ENCODE data around the gene CIDEC.

- TF ChIP-seq CTCF (IDR thresholded peaks at IDR 0.05) (no peak), POLR2A (IDR thresholded peaks at IDR 0.05) (no peak)
These were observed 9.1 kb downstream of the CIDEC start for GRCh38 chr3:9870978-9871377.
